IMR-90 (cell line): ENCODE results near the gene DUSP28. TPM values are rescaled to one million over a fixed set of nuclear protein-coding genes. Genes with fewer than 3 reads are reported as not detected.

Source experiments
- ATAC-seq: fragments of 200-7000 bp; cut with Tn5 transposase; 2 replicates; pipeline ENCODE4 v1.9.1; 2020; ENCODE audit warnings: low read depth, mild to moderate bottlenecking, moderate library complexity
- BruUV-seq: library from RNA; stranded (reverse); fragments of 400-500 nt; replicated peaks from 2 replicates; lab custom pipeline; 2021; lab: Mats Ljungman, UMichigan
- CTCF ChIA-PET: fragments of 300-600 bp; formaldehyde crosslinking; extraction: SDS; loops from one replicate; lab custom pipeline; 2021; ENCODE audit warnings: antibody characterized with exemption; lab: Yijun Ruan, JAX
- POLR2A ChIA-PET: fragments of 300-600 bp; sonication (Branson Sonifier 250); formaldehyde crosslinking; loops from one replicate; lab custom pipeline; 2022; ENCODE audit warnings: antibody characterized with exemption; ENCODE audit not compliant: unreplicated experiment; lab: Charles Lee
- DNase-seq: peaks from one replicate; pipeline ENCODE4 v3.0.0; 2013
- H2AFZ ChIP-seq: replicated peaks from 2 replicates; pipeline ENCODE3; 2013; ENCODE audit warnings: low read length, mild to moderate bottlenecking; ENCODE audit not compliant: poor library complexity
- H2AK5ac ChIP-seq: 2 replicates; pipeline ENCODE4 v1.6.1; 2013; ENCODE audit warnings: low read depth, low read length, inconsistent platforms
- H2AK9ac ChIP-seq: replicated peaks from 2 replicates; pipeline ENCODE3; 2013; ENCODE audit warnings: mild to moderate bottlenecking, low read depth, low read length, moderate library complexity; ENCODE audit not compliant: poor library complexity
- H2BK120ac ChIP-seq: 2 replicates; pipeline ENCODE4 v1.6.1; 2013; ENCODE audit warnings: low read depth, low read length, inconsistent platforms
- H2BK15ac ChIP-seq: 3 replicates; pipeline ENCODE4 v1.6.1; 2013; ENCODE audit warnings: low read depth, low read length, inconsistent platforms
- H2BK20ac ChIP-seq: 2 replicates; pipeline ENCODE4 v1.6.1; 2013; ENCODE audit warnings: low read depth, mild to moderate bottlenecking, inconsistent platforms, low read length, moderate library complexity
- H2BK5ac ChIP-seq: 2 replicates; pipeline ENCODE4 v1.6.1; 2013; ENCODE audit warnings: mild to moderate bottlenecking, low read depth, low read length, inconsistent platforms; ENCODE audit not compliant: poor library complexity, severe bottlenecking
- H3K14ac ChIP-seq: replicated peaks from 2 replicates; pipeline ENCODE4 v1.6.1; 2013; ENCODE audit warnings: low read depth, low read length, inconsistent platforms
- H3K18ac ChIP-seq: 2 replicates; pipeline ENCODE4 v1.6.1; 2013; ENCODE audit warnings: low read depth, low read length, control low read depth
- H3K23ac ChIP-seq: 2 replicates; pipeline ENCODE4 v1.6.1; 2013; ENCODE audit warnings: low read depth, low read length, inconsistent platforms
- H3K27ac ChIP-seq: 2 replicates; pipeline ENCODE4 v1.5.1; 2013; ENCODE audit warnings: mild to moderate bottlenecking, control low read depth, low read length; ENCODE audit not compliant: insufficient read depth
- H3K27me3 ChIP-seq: 2 replicates; pipeline ENCODE4 v1.6.1; 2013; ENCODE audit warnings: low read length; ENCODE audit not compliant: control insufficient read depth, insufficient read depth
- H3K36me3 ChIP-seq: 2 replicates; pipeline ENCODE4 v1.6.1; 2013; ENCODE audit warnings: low read length, mixed read lengths; ENCODE audit not compliant: control insufficient read depth, insufficient read depth
- H3K4ac ChIP-seq: 2 replicates; pipeline ENCODE4 v1.6.1; 2013; ENCODE audit warnings: low read depth, low read length, inconsistent platforms
- H3K4me1 ChIP-seq: 2 replicates; pipeline ENCODE4 v1.6.1; 2013; ENCODE audit warnings: low read length, mixed read lengths; ENCODE audit not compliant: control insufficient read depth, insufficient read depth
- H3K4me2 ChIP-seq: 2 replicates; pipeline ENCODE4 v1.6.1; 2013; ENCODE audit warnings: low read depth, mild to moderate bottlenecking, control low read depth, low read length, moderate library complexity
- H3K4me3 ChIP-seq: 2 replicates; pipeline ENCODE4 v1.5.1; 2013; ENCODE audit warnings: low read depth, mild to moderate bottlenecking, control low read depth, low read length, moderate library complexity; ENCODE audit not compliant: insufficient read depth
- H3K56ac ChIP-seq: 2 replicates; pipeline ENCODE4 v1.6.1; 2013; ENCODE audit warnings: low read length, inconsistent platforms; ENCODE audit not compliant: insufficient read depth; ENCODE audit errors: extremely low read depth
- H3K79me1 ChIP-seq, 2 experiments: 2 replicates each; pipeline ENCODE4 v1.6.1; 2013; ENCODE audit warnings: low read length in 2 of 2, inconsistent platforms in 1 of 2, low read depth in 1 of 2
- H3K9ac ChIP-seq: 2 replicates; pipeline ENCODE4 v1.6.1; 2013; ENCODE audit warnings: low read depth, low read length, control low read depth
- H3K9me1 ChIP-seq: 2 replicates; pipeline ENCODE4 v1.6.1; 2013; ENCODE audit warnings: low read length, inconsistent platforms; ENCODE audit not compliant: insufficient read depth
- H3K9me3 ChIP-seq: 2 replicates; pipeline ENCODE4 v1.6.1; 2013; ENCODE audit warnings: low read length; ENCODE audit not compliant: control insufficient read depth, insufficient read depth
- H4K20me1 ChIP-seq: 2 replicates; pipeline ENCODE4 v1.6.1; 2013; ENCODE audit warnings: low read length, inconsistent platforms; ENCODE audit not compliant: insufficient read depth
- H4K5ac ChIP-seq: 2 replicates; pipeline ENCODE4 v1.6.1; 2013; ENCODE audit warnings: mild to moderate bottlenecking, low read depth, low read length, control low read depth
- H4K8ac ChIP-seq, 2 experiments: 2 replicates each; pipeline ENCODE4 v1.6.1; 2013; ENCODE audit warnings: low read depth in 2 of 2, low read length in 2 of 2, control low read depth in 1 of 2, inconsistent platforms in 1 of 2
- H4K91ac ChIP-seq: 2 replicates; pipeline ENCODE4 v1.6.1; 2013; ENCODE audit warnings: low read depth, low read length, inconsistent platforms; ENCODE audit not compliant: insufficient read depth
- CEBPB ChIP-seq: IDR thresholded peaks from 2 replicates; pipeline ENCODE4 v1.6.1; 2012; ENCODE audit warnings: low read depth, low read length, improper control_type of control experiment
- CHD1 ChIP-seq: IDR thresholded peaks from 2 replicates; pipeline ENCODE4 v1.6.1; 2012; ENCODE audit warnings: low read depth, low read length, improper control_type of control experiment
- FOS ChIP-seq: fragments of 150-350 bp; IDR thresholded peaks from 2 replicates; pipeline ENCODE4 v1.6.1; 2016; ENCODE audit warnings: low read depth, low read length
- MAFK ChIP-seq: IDR thresholded peaks from 2 replicates; pipeline ENCODE4 v1.6.1; 2012; ENCODE audit warnings: low read depth, low read length, improper control_type of control experiment
- NFE2L2 ChIP-seq: fragments of 150-350 bp; IDR thresholded peaks from 2 replicates; pipeline ENCODE4 v1.6.1; 2016; ENCODE audit warnings: low read depth, mild to moderate bottlenecking, low read length
- RFX5 ChIP-seq: IDR thresholded peaks from 2 replicates; pipeline ENCODE4 v1.8.0; 2012; ENCODE audit warnings: low read depth, mild to moderate bottlenecking, low read length, moderate library complexity
- SMC3 ChIP-seq: fragments of 150-350 bp; IDR thresholded peaks from 2 replicates; pipeline ENCODE4 v1.6.1; 2016; ENCODE audit warnings: low read depth, mild to moderate bottlenecking, antibody characterized with exemption, low read length, moderate library complexity
- WGBS, 2 experiments: methylation state at CpG; one replicate each; pipeline versions ENCODE4 v1.1.5 to v1.1.7; 2013; ENCODE audit warnings: missing lambda C conversion rate in 2 of 2; ENCODE audit not compliant: insufficient read length in 1 of 2; ENCODE audit errors: extremely low coverage in 2 of 2; 5-methylcytosine and 5-hydroxymethylcytosine counted together
- dilution Hi-C: fragments of 300-500 bp; cut with HindIII; formaldehyde crosslinking; loops from one replicate; pipeline ENCODE4 v1.14.3; 2018; ENCODE audit warnings: low sequenced_read_pairs; ENCODE audit not compliant: unreplicated experiment
- in situ Hi-C: fragments of 300-500 bp; cut with MboI; formaldehyde crosslinking; loops from 3 replicates; pipeline ENCODE4 v1.14.3; 2019; ENCODE audit warnings: low sequenced_read_pairs, inconsistent platforms, mixed read lengths
- intact Hi-C: fragments of 100-400 bp; cut with micrococcal nuclease; formaldehyde crosslinking; loops from 2 replicates; pipeline ENCODE4 v1.10.0; 2022
- polyA plus RNA-seq, 3 experiments: library from polyadenylated mRNA; depleted of rRNA; stranded (reverse); fragments of >200 nt; gene quantifications; 2 replicates each; pipeline ENCODE4 v1.2.3, GENCODE V29; 2012; ENCODE audit warnings: low replicate concordance in 1 of 3
- total RNA-seq: library from RNA; depleted of rRNA; stranded (reverse); fragments of >200 nt; gene quantifications from 2 replicates; pipeline ENCODE4 v1.2.3, GENCODE V29; 2012

DUSP28 gene
- total and polyA plus RNA-seq, 2 of the 4 experiments (the other 2 are of a cell fraction), result 1.1 to 3.3 TPM

GRCh38 chr2:240576036-240576435, 15.9 kb downstream of the DUSP28 start:
- no peak overlapping the region for H3K23ac ChIP-seq
- no peaks in the 10 kb centered on the region for H3K27me3 ChIP-seq
- no peak for ATAC-seq
- no peak overlapping the region for H3K14ac ChIP-seq
- H3K36me3 ChIP-seq, result peaks cover 31% of the 10 kb centered on the region
- no peak for DNase-seq
- ChIA-PET CTCF (no interaction called here), POLR2A (no interaction called here)
- peaks cover 14 to 40% of the 10 kb centered on the region in 2 experiments; a peak in 3 of 4 replicates for H3K79me1 ChIP-seq
- no peak overlapping the region for H4K91ac ChIP-seq
- in situ Hi-C loops, result no loop called here
- H4K8ac ChIP-seq, result no peak overlapping the region
- WGBS, 2 experiments, result no CpG with 5 or more reads among the region's 6 CpGs
- peaks cover 2% of the 10 kb centered on the region; the same call in 1 of the 2 replicates for H3K9me3 ChIP-seq
- H3K4me3 ChIP-seq, result no peak overlapping the region
- H3K4me2 ChIP-seq, result no peak overlapping the region
- H3K27ac ChIP-seq, result no peak overlapping the region
- H3K18ac ChIP-seq, result no peak overlapping the region
- peaks cover 33% of the 10 kb centered on the region for H4K20me1 ChIP-seq
- H3K9ac ChIP-seq, result no peak overlapping the region
- no peak overlapping the region for H2BK15ac ChIP-seq
- H2AFZ ChIP-seq, result no peak overlapping the region
- BruUV-seq, result no TSS peak
- H2BK20ac ChIP-seq, result no peak overlapping the region
- intact Hi-C loops, result no loop called here
- no peak overlapping the region for H2AK9ac ChIP-seq
- H3K9me1 ChIP-seq, result peaks cover 12% of the 10 kb centered on the region
- no peak overlapping the region for H3K4ac ChIP-seq
- no peak overlapping the region for H3K56ac ChIP-seq
- dilution Hi-C loops, result no loop called here
- H4K5ac ChIP-seq, result no peak overlapping the region
- H2BK5ac ChIP-seq, result no peak overlapping the region
- no peak overlapping the region for H2AK5ac ChIP-seq
- no peak for TF ChIP-seq SMC3
- TF ChIP-seq NFE2L2, result no peak
- TF ChIP-seq FOS, result no peak
- no peak for TF ChIP-seq CEBPB
- no peak for TF ChIP-seq CHD1
- no peak for TF ChIP-seq MAFK
- TF ChIP-seq RFX5, result no peak
- H3K4me1 ChIP-seq, result peaks cover 10% of the 10 kb centered on the region; the same call in 1 of the 2 replicates
- H2BK120ac ChIP-seq, result no peak overlapping the region
